LoVo (cell line): ENCODE results near the gene TH.

ENCODE experiments used
- DNase-seq: peaks from one replicate; pipeline ENCODE4 v3.0.0-alpha.2; 2016; ENCODE audit warnings: low spot score

The TH gene

GRCh38 chr11:2142300-2142759, 29.3 kb downstream of the TH start:
- no peak for DNase-seq

- DNase-seq: no peak
Observed at GRCh38 chr11:2140411-2141400, 30.9 kb downstream of the TH start.

GRCh38 chr11:2139621-2140337, 31.8 kb downstream of the TH start:
- no peak for DNase-seq

GRCh38 chr11:2139123-2139521, 32.5 kb downstream of the TH start, which contains the start of gene IGF2:
TSS of gene IGF2 (minus strand) at chr11:2139389. CDS start at chr11:2135523, 3,866 bp downstream.
- DNase-seq: no peak

GRCh38 chr11:2138431-2139122, 33.0 kb downstream of the TH start:
- DNase-seq: no peak

GRCh38 chr11:2138068-2138430, 33.6 kb downstream of the TH start:
- DNase-seq: peak; percentile 23

GRCh38 chr11:2137202-2138067, 34.2 kb downstream of the TH start:
- peak; percentile 15 for DNase-seq

- DNase-seq: no peak
Observed at GRCh38 chr11:2136952-2137201, 34.7 kb downstream of the TH start.

- DNase-seq: no peak
Observed at GRCh38 chr11:2136209-2136951, 35.2 kb downstream of the TH start.

- DNase-seq: no peak
Observed at GRCh38 chr11:2135648-2136201, 35.9 kb downstream of the TH start.

GRCh38 chr11:2135018-2135569, 36.5 kb downstream of the TH start:
- DNase-seq: no peak

GRCh38 chr11:2134022-2135010, 37.3 kb downstream of the TH start:
- no peak for DNase-seq

GRCh38 chr11:2133241-2134021, 38.2 kb downstream of the TH start:
- no peak for DNase-seq

- DNase-seq: no peak
Observed at GRCh38 chr11:2132874-2133240, 38.8 kb downstream of the TH start.

- DNase-seq: no peak
Observed at GRCh38 chr11:2132246-2132645, 39.4 kb downstream of the TH start.

- no peak for DNase-seq
Observed at GRCh38 chr11:2131371-2132236, 40.0 kb downstream of the TH start.

GRCh38 chr11:2130881-2131352, 40.7 kb downstream of the TH start:
- no peak for DNase-seq
